Endothelial cell of umbilical vein (primary cell): Measurements from ENCODE around the gene ARHGEF1. TPM values are rescaled to one million over a fixed set of nuclear protein-coding genes. Genes with fewer than 3 reads are reported as not detected.

ENCODE experiments used
- BruUV-seq: library from RNA; stranded (reverse); fragments of 400-500 nt; replicated peaks from 2 replicates; lab custom pipeline; 2021; lab: Mats Ljungman, UMichigan
- CTCF ChIA-PET: fragments of 300-600, 350-600 bp; sonication (Branson Sonifier 250); formaldehyde crosslinking; loops from one replicate; lab custom pipeline; 2021; ENCODE audit warnings: antibody characterized with exemption, inconsistent platforms; lab: Charles Lee
- POLR2A ChIA-PET: fragments of 300-600, 350-600 bp; sonication (Branson Sonifier 250); formaldehyde crosslinking; loops from one replicate; lab custom pipeline; 2021; ENCODE audit warnings: antibody characterized with exemption, inconsistent platforms; lab: Charles Lee
- DNase-seq: peaks from one replicate; pipeline ENCODE4 v3.0.0-alpha.2; 2011; ENCODE audit warnings: low read depth, low spot score
- FAIRE-seq: peaks from 2 replicates; lab custom pipeline; 2011; peaks lifted over from hg19 to GRCh38; lab: Jason Lieb, UNC
- H2AFZ ChIP-seq: 2 replicates; pipeline ENCODE4 v1.6.0; 2012; ENCODE audit warnings: low read depth, low read length, control low read depth, inconsistent platforms
- H3K27ac ChIP-seq: 2 replicates; pipeline ENCODE4 v1.5.1; 2011; ENCODE audit warnings: low read depth, mild to moderate bottlenecking, control low read depth, low read length, moderate library complexity; ENCODE audit not compliant: insufficient read depth
- H3K27me3 ChIP-seq, 2 experiments: 2 replicates each; pipeline versions ENCODE4 v1.6.0 to v1.6.1; 2011; ENCODE audit warnings: low read length in 2 of 2, mixed read lengths in 1 of 2; ENCODE audit not compliant: control insufficient read depth in 2 of 2, insufficient read depth in 2 of 2
- H3K36me3 ChIP-seq, 2 experiments: 2 replicates in 1 of 2; 3 replicates in 1 of 2; pipeline ENCODE4 v1.5.1; 2011; ENCODE audit warnings: low read length in 2 of 2, mild to moderate bottlenecking in 1 of 2, moderate library complexity in 1 of 2; ENCODE audit not compliant: control insufficient read depth in 2 of 2, insufficient read depth in 2 of 2; ENCODE audit errors: extremely low read depth in 1 of 2
- H3K4me1 ChIP-seq: 3 replicates; pipeline ENCODE4 v1.5.1; 2011; ENCODE audit warnings: mild to moderate bottlenecking, low read length; ENCODE audit not compliant: control insufficient read depth, insufficient read depth; ENCODE audit errors: extremely low read depth
- H3K4me2 ChIP-seq: 2 replicates; pipeline ENCODE4 v1.6.1; 2011; ENCODE audit warnings: low read length, control low read depth, mixed read lengths; ENCODE audit not compliant: insufficient read depth
- H3K4me3 ChIP-seq, 3 experiments: fragments of 200-600 bp in 1 of 3; sonication (generic), shearing (Covaris generic) in 1 of 3; replicated peaks in 1 of 3; 2 replicates each; pipeline ENCODE4 v1.5.1; 2011 to 2016; ENCODE audit warnings: control low read depth in 3 of 3, low read length in 3 of 3, mild to moderate bottlenecking in 2 of 3, inconsistent platforms in 1 of 3, low read depth in 1 of 3, moderate library complexity in 1 of 3; ENCODE audit not compliant: insufficient read depth in 1 of 3
- H3K79me2 ChIP-seq: 2 replicates; pipeline ENCODE4 v1.6.0; 2012; ENCODE audit warnings: low read length, inconsistent platforms; ENCODE audit not compliant: control insufficient read depth, insufficient read depth
- H3K9ac ChIP-seq: replicated peaks from 2 replicates; pipeline ENCODE3; 2011; ENCODE audit warnings: low read length, control low read depth; ENCODE audit not compliant: insufficient read depth; ENCODE audit errors: extremely low read depth
- H3K9me1 ChIP-seq: replicated peaks from 3 replicates; pipeline ENCODE4 v1.6.0; 2011; ENCODE audit warnings: mild to moderate bottlenecking, low read length; ENCODE audit not compliant: control insufficient read depth, insufficient read depth; ENCODE audit errors: extremely low read depth
- H3K9me3 ChIP-seq: replicated peaks from 2 replicates; pipeline ENCODE4 v1.5.1; 2012; ENCODE audit warnings: low read length, inconsistent platforms; ENCODE audit not compliant: control insufficient read depth, insufficient read depth
- H4K20me1 ChIP-seq: replicated peaks from 2 replicates; pipeline ENCODE3; 2011; ENCODE audit warnings: mild to moderate bottlenecking, low read length; ENCODE audit not compliant: control insufficient read depth, insufficient read depth; ENCODE audit errors: extremely low read depth
- EZH2 ChIP-seq: IDR thresholded peaks from 2 replicates; pipeline ENCODE4 v1.6.1; 2012; ENCODE audit warnings: borderline replicate concordance, low read depth, mild to moderate bottlenecking, moderate library complexity, low read length, inconsistent platforms; ENCODE audit not compliant: severe bottlenecking
- JUN ChIP-seq: IDR thresholded peaks from 2 replicates; pipeline ENCODE4 v1.6.1; 2011; ENCODE audit warnings: borderline replicate concordance, low read depth; ENCODE audit not compliant: insufficient read length, insufficient read depth
- MYC ChIP-seq: IDR thresholded peaks from one replicate; pipeline ENCODE4 v1.6.1; 2011; ENCODE audit warnings: mild to moderate bottlenecking, low read depth, low read length
- POLR2AphosphoS5 ChIP-seq: IDR thresholded peaks from 2 replicates; pipeline ENCODE4 v1.6.1; 2012; ENCODE audit warnings: low read depth, mild to moderate bottlenecking, control low read depth, low read length, moderate library complexity; ENCODE audit not compliant: insufficient read depth
- dilution Hi-C: fragments of 300-500 bp; cut with MboI; formaldehyde crosslinking; loops from one replicate; pipeline ENCODE4 v1.15.0; 2019; ENCODE audit warnings: low sequenced_read_pairs; ENCODE audit not compliant: extremely low pct_ligation_motif_present
- intact Hi-C: fragments of 100-400 bp; cut with micrococcal nuclease; formaldehyde crosslinking; loops from one replicate; pipeline ENCODE4 v1.10.0; 2022
- polyA plus RNA-seq, 4 experiments: library from polyadenylated mRNA; depleted of rRNA in 3 of 4; stranded (reverse) in 3 of 4; unstranded in 1 of 4; fragments of >200 nt; gene quantifications; 2 replicates each; pipeline versions ENCODE4 v1.2.1 to v1.2.3, GENCODE V29; 2011 to 2012; ENCODE audit warnings: missing spikeins in 1 of 4
- total RNA-seq: library from RNA; stranded (reverse); gene quantifications from 2 replicates; pipeline ENCODE4 v1.2.3, GENCODE V29; 2021
- TF ChIP-seq, protein P1 (sequence below), 2 donors: IDR thresholded peaks; 1 replicate in 1 of 2; 2 replicates in 1 of 2; pipeline ENCODE4 v1.5.1; 2011; ENCODE audit warnings: low read length in 2 of 2, mild to moderate bottlenecking in 2 of 2, moderate library complexity in 2 of 2, control low read depth in 1 of 2, inconsistent platforms in 1 of 2, low read depth in 1 of 2; ENCODE audit not compliant: insufficient read depth in 1 of 2; ENCODE audit errors: extremely low read depth in 1 of 2

Gene ARHGEF1
- total and polyA plus RNA-seq, 2 donors (not counting 3 experiments of a cell fraction or from before 2014, with no cell fraction given) = 65.4 to 123 TPM

DNA sequence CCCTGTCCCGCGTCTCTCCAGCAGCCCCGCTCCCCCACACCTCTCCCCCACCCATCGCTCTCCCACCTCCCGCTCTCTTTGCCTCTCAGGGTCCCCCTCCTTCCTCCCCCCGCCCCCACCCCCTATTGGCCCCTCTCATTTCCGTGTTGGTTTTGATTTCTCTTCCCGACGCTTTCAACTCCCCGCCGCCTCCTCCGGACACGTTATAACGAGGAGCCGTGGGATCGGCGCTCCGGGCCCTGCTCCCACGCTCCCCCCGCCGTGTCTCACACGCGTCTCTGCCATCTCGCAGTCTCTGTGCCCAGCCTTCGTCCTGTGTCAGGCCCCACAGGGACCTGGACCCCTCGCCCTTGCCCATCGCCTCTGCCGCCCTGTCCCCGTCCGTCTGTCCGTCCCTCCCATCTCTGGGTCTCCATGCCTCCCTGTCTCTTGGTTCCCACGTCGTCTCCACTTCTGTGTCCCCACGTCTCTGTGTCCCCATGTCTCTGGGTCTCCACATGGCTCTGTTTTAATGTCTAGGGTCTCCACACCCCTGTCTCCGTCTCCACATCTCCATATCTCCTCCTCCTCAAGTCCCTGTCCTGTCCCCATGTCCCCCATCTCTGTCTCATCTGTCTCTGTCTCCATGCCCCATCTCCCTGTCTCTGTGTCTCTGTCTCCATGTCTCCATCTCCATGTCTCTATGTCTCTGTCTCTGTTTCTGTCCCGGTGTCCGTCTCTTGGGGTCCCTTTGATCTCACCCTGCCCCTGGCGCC lies 32.2 kb downstream of the ARHGEF1 start:
- dilution Hi-C loops (no loop called here), intact Hi-C loops (no loop called here)
- Histone ChIP-seq H3K4me2 (no peak overlapping the region), H3K27me3 (peaks cover 50 to 57% of the 10 kb centered on the region in 2 experiments), H3K36me3 (no peaks in the 10 kb centered on the region), H3K9me1 (no peaks in the 10 kb centered on the region), H3K4me3 (no peak overlapping the region), H3K9me3 (no peaks in the 10 kb centered on the region), H3K79me2 (no peaks in the 10 kb centered on the region), H3K27ac (no peak overlapping the region), H2AFZ (no peak overlapping the region), H3K4me1 (no peaks in the 10 kb centered on the region), H3K9ac (no peak overlapping the region), H4K20me1 (no peaks in the 10 kb centered on the region)
- FAIRE-seq = no peak
- DNase-seq = no peak
- ChIA-PET POLR2A (no interaction called here), CTCF (no interaction called here)
- no TSS peak for BruUV-seq
- TF ChIP-seq, protein P1, sequence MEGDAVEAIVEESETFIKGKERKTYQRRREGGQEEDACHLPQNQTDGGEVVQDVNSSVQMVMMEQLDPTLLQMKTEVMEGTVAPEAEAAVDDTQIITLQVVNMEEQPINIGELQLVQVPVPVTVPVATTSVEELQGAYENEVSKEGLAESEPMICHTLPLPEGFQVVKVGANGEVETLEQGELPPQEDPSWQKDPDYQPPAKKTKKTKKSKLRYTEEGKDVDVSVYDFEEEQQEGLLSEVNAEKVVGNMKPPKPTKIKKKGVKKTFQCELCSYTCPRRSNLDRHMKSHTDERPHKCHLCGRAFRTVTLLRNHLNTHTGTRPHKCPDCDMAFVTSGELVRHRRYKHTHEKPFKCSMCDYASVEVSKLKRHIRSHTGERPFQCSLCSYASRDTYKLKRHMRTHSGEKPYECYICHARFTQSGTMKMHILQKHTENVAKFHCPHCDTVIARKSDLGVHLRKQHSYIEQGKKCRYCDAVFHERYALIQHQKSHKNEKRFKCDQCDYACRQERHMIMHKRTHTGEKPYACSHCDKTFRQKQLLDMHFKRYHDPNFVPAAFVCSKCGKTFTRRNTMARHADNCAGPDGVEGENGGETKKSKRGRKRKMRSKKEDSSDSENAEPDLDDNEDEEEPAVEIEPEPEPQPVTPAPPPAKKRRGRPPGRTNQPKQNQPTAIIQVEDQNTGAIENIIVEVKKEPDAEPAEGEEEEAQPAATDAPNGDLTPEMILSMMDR (IDR thresholded peaks at IDR 0.05; ENCODE audit: extremely low read depth in 1 of 2, insufficient read depth in 1 of 2, low read depth in 1 of 2, low read length in 2 of 2) = no peak
- TF ChIP-seq POLR2AphosphoS5 = no peak
- peak; percentile 67 for TF ChIP-seq EZH2
- no peak for TF ChIP-seq JUN
- no peak for TF ChIP-seq MYC
